ENCODE data around the gene C1QTNF3. TPM values are rescaled to one million over a fixed set of nuclear protein-coding genes. Genes with fewer than 3 reads are reported as not detected.
"Not testable (repeated sequence)": the region's sequence is repeated elsewhere in the genome, so short reads cannot be mapped to it uniquely, and the experiment has no call there.

The C1QTNF3 gene
- total RNA-seq, 4 donors from 2014 or later: 2.0 to 8.2 (median 3.1) TPM

DNA sequence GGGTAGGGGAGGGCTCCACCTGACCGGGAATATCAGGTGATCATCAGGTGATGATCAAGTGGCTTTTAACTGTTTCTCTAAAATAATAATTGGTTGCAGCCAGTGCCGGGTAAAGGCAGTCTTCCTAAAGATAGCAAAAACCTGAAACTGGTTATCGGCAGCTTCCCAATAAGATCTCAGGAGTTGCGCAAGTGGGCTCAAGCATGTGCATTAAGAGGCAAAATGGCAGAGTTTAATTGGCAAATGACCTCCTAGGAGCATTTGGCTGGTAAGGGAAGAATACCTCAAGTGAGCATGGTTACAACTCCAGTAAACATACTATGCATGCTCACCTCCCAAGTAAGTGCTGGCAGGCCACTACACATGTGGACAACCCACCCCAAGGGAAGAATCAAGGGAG lies 4.2 kb downstream of the C1QTNF3 start:
- no peak for DNase-seq (ENCODE audit: low spot score)

DNA sequence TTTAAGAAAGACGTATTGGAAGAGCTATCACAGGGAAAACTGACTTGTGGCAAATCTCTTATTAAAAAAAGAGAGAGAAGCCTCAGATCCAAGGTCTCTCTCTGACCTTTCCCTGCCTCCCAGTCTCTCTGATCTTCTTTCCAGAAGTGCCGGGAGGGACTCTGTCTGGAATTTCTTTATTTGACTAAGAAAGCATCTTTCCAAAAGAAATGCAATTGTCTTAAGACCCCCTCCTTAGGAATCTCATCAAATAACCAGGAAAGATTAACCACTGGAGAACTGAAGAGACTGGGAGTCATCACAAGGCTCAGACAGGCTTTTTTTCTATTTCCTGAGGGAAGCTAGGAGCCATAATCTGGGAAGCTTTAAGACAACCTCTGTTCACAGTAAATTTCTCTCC lies 4.6 kb downstream of the C1QTNF3 start:
- TF ChIP-seq, protein P1, sequence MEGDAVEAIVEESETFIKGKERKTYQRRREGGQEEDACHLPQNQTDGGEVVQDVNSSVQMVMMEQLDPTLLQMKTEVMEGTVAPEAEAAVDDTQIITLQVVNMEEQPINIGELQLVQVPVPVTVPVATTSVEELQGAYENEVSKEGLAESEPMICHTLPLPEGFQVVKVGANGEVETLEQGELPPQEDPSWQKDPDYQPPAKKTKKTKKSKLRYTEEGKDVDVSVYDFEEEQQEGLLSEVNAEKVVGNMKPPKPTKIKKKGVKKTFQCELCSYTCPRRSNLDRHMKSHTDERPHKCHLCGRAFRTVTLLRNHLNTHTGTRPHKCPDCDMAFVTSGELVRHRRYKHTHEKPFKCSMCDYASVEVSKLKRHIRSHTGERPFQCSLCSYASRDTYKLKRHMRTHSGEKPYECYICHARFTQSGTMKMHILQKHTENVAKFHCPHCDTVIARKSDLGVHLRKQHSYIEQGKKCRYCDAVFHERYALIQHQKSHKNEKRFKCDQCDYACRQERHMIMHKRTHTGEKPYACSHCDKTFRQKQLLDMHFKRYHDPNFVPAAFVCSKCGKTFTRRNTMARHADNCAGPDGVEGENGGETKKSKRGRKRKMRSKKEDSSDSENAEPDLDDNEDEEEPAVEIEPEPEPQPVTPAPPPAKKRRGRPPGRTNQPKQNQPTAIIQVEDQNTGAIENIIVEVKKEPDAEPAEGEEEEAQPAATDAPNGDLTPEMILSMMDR (IDR thresholded peaks at IDR 0.05): no peak
- ATAC-seq (ENCODE audit: low FRiP score) (no peak), DNase-seq (ENCODE audit: low spot score) (no peak)

More for the DNA sequence above, 4.2 kb downstream of the C1QTNF3 start:
- TF ChIP-seq, protein P1 (IDR thresholded peaks at IDR 0.05): no peak
- no peak for ATAC-seq (ENCODE audit: low FRiP score)

DNA sequence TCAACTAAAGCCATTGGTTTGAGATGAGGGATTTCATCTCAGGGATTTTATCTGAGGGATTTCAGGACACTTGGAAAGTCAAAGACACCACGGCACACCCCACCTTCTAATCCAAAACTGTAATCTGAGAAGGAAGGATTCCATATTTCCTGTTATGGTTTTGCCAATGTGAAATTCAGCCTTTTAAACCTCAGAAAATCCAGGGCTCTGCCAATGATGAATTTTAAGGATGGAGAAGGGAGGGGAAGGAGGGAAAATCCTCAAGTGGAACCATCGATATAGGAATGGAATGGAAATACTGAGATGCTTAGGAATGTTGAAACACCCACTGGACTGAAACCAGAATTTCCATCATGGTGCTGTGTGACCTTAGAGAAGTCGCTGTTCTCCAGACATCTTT lies 5.3 kb downstream of the C1QTNF3 start:
- no peak for ATAC-seq (ENCODE audit: low FRiP score)
- no peak for DNase-seq (ENCODE audit: low spot score)

DNA sequence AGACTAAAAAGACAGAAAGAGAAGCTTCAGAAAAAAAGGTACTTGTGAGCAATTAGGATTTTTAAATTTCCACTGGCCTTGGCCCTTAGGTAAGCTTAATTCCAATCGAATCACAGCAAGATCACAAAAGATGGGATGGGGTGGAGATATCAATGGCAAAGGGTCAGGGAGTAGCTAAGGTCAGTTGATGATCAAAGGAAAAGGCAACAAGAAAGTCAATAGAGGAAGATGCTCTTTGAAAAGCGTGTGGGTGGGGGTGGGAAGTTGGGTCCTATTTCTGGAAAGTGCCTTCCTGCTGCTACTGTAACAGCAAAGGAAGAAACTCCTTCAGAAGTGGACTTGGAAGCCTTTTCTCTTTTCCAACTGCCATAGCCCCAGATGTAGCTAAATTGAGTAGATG lies 7.3 kb downstream of the C1QTNF3 start:
- TF ChIP-seq, protein P1 (IDR thresholded peaks at IDR 0.05): no peak
- no peak for ATAC-seq (ENCODE audit: low FRiP score)
- DNase-seq (ENCODE audit: low spot score): no peak

More for the DNA sequence above, 5.3 kb downstream of the C1QTNF3 start:
- TF ChIP-seq, protein P1 (IDR thresholded peaks at IDR 0.05): no peak

DNA sequence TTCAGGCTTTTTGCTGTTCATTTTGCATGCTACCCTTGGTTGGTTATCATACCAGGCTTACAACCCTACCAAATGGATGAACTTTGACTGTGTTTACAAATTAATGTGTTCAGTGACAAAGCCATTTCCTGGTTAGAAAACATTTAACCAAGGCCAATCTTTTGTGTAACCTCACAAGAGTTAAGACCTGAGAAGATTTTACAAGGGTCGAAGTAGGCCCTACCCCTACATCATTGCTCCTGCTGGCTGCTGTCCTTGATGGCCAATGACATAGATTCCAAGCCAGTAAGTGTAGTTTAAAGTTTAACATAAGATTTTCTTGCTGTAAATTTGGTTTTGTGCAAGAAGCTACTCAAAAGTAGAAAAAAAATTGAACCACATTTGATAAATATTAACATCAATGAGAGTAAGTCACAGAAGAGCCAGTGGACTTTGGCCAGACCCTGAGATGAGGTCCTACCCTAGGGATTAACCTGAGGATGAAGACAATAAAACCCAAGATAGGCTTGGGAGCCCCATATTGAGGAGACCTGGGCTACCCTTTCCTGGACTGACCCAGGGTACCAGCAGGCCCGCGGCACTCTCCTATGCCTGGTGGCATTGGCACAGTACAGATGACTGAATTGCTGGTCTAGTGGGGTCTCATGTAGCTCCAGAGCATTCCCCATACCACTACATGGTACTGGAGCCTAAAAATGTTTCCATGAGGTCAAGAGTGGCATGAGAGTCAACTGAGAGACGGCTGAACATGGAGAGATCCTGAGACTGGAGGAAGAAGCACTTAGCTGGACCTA lies 8.3 kb downstream of the C1QTNF3 start:
- TF ChIP-seq, protein P1 (IDR thresholded peaks at IDR 0.05): no peak
- ATAC-seq (ENCODE audit: low FRiP score) (no peak), DNase-seq (ENCODE audit: low spot score) (no peak)

DNA sequence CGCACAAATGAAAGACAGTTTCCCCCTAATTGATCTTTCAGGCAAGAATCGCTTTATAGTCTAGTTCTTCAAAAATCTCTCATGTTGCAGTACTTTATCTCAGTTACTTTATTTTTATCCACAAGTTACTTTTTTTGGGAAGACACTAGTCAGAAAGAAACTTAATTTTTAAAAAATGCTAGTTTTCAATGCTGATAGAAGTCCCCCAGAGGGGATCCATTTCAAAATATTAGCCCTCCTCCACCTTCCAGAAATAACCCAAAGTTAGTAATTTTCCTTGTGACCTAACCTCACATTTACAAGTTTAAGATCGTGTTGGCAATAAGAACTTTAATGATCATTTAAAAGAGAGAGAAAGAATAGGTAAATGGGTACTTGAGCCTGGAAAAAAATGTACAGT lies 11.0 kb downstream of the C1QTNF3 start:
- ATAC-seq (ENCODE audit: low FRiP score) (no peak), DNase-seq (ENCODE audit: low spot score) (no peak)
- TF ChIP-seq, protein P1 (IDR thresholded peaks at IDR 0.05): no peak

DNA sequence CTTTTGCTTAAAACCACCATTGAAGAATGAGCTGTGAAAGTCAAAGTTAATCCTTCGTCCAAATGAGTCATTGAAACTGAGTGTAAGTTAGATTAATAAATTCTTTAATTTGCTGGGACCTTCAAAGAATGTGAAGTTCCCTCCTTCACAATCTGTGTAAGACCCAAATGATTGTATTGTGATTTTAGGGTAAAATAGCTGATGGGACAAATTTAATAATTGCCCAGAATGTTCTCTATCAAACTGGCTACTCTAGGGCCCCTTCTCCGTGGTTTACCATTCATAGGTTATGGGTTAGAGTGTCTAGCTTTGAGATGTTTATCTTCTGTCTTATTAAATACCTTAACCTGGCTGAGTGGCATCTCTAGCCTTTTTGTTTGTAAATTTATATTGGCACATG lies 11.9 kb downstream of the C1QTNF3 start:
- ATAC-seq (ENCODE audit: low FRiP score) (no peak), DNase-seq (ENCODE audit: low spot score) (no peak)
- TF ChIP-seq, protein P1 (IDR thresholded peaks at IDR 0.05): no peak

DNA sequence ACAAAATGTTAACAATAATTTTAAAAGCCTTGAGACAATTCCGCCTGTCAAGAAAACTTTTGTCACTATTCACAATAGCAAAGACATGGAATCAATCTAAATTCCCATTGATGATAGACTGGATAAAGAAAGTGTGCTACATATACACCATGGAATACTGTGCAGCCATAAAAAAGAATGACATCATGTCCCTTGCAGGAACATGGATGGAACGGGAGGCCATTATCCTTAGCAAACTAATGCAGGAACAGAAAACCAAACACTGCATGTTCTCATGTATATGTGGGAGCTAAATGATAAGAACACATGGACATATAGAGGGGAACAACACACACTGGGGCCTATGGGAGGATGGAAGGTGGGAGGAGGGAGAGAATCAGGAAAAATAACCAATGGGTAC lies 12.4 kb downstream of the C1QTNF3 start:
- DNase-seq (ENCODE audit: low spot score); ATAC-seq (ENCODE audit: low FRiP score): not testable (repeated sequence)
